Neural cell (in vitro differentiated cells): ENCODE measurements around the gene IQSEC1.

Experiments used
- EP300 ChIP-seq: fragments of 450-650 bp; conservative IDR thresholded peaks from 2 replicates; pipeline ENCODE4 v1.6.1; 2014; ENCODE audit warnings: antibody characterized with exemption, mild to moderate bottlenecking, moderate library complexity; ENCODE audit not compliant: poor library complexity, severe bottlenecking
- POLR2AphosphoS5 ChIP-seq: IDR thresholded peaks from 2 replicates; pipeline ENCODE4 v1.6.1; 2012
- REST ChIP-seq: IDR thresholded peaks from 2 replicates; pipeline ENCODE4 v1.6.1; 2012; ENCODE audit warnings: borderline replicate concordance

- TF ChIP-seq REST (no peak), EP300 (no peak), POLR2AphosphoS5 (no peak)
Observed at GRCh38 chr3:13015286-13016082, 57.7 kb downstream of the IQSEC1 start.
